Measurements from ENCODE around the gene VAC14. TPM values are rescaled to one million over a fixed set of nuclear protein-coding genes. Genes with fewer than 3 reads are reported as not detected.

Gene VAC14
- total and polyA plus RNA-seq, 2 of the 8 experiments (the other 6 are each of a cell fraction or from before 2014, with no cell fraction given), result 56.0 to 108 TPM

DNA sequence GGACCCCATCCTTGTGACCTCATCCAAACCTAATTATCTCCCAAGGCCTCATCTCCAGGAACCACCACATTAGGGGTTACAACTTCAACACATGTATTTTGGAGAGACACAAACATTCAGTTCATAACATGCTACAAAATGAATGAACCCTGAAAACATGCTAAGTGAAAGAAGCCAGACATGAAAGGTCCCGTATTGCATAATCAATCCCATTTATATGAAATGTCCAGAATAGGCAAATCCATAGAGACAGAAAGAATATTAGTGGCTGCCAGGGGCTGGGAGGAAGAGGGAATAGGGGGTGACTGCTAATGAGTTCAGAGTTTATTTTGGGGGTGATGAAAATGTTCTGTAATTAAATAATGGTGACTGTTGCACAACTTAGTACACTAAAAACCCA, 158.3 kb downstream of the VAC14 start (continued):
- TF ChIP-seq EGR1 (IDR thresholded peaks at IDR 0.05; ENCODE audit: borderline replicate concordance, low read depth, low read length), result no peak
- TF ChIP-seq ASH2L (IDR thresholded peaks at IDR 0.05; ENCODE audit: low read length), result no peak
- TF ChIP-seq, protein P1, sequence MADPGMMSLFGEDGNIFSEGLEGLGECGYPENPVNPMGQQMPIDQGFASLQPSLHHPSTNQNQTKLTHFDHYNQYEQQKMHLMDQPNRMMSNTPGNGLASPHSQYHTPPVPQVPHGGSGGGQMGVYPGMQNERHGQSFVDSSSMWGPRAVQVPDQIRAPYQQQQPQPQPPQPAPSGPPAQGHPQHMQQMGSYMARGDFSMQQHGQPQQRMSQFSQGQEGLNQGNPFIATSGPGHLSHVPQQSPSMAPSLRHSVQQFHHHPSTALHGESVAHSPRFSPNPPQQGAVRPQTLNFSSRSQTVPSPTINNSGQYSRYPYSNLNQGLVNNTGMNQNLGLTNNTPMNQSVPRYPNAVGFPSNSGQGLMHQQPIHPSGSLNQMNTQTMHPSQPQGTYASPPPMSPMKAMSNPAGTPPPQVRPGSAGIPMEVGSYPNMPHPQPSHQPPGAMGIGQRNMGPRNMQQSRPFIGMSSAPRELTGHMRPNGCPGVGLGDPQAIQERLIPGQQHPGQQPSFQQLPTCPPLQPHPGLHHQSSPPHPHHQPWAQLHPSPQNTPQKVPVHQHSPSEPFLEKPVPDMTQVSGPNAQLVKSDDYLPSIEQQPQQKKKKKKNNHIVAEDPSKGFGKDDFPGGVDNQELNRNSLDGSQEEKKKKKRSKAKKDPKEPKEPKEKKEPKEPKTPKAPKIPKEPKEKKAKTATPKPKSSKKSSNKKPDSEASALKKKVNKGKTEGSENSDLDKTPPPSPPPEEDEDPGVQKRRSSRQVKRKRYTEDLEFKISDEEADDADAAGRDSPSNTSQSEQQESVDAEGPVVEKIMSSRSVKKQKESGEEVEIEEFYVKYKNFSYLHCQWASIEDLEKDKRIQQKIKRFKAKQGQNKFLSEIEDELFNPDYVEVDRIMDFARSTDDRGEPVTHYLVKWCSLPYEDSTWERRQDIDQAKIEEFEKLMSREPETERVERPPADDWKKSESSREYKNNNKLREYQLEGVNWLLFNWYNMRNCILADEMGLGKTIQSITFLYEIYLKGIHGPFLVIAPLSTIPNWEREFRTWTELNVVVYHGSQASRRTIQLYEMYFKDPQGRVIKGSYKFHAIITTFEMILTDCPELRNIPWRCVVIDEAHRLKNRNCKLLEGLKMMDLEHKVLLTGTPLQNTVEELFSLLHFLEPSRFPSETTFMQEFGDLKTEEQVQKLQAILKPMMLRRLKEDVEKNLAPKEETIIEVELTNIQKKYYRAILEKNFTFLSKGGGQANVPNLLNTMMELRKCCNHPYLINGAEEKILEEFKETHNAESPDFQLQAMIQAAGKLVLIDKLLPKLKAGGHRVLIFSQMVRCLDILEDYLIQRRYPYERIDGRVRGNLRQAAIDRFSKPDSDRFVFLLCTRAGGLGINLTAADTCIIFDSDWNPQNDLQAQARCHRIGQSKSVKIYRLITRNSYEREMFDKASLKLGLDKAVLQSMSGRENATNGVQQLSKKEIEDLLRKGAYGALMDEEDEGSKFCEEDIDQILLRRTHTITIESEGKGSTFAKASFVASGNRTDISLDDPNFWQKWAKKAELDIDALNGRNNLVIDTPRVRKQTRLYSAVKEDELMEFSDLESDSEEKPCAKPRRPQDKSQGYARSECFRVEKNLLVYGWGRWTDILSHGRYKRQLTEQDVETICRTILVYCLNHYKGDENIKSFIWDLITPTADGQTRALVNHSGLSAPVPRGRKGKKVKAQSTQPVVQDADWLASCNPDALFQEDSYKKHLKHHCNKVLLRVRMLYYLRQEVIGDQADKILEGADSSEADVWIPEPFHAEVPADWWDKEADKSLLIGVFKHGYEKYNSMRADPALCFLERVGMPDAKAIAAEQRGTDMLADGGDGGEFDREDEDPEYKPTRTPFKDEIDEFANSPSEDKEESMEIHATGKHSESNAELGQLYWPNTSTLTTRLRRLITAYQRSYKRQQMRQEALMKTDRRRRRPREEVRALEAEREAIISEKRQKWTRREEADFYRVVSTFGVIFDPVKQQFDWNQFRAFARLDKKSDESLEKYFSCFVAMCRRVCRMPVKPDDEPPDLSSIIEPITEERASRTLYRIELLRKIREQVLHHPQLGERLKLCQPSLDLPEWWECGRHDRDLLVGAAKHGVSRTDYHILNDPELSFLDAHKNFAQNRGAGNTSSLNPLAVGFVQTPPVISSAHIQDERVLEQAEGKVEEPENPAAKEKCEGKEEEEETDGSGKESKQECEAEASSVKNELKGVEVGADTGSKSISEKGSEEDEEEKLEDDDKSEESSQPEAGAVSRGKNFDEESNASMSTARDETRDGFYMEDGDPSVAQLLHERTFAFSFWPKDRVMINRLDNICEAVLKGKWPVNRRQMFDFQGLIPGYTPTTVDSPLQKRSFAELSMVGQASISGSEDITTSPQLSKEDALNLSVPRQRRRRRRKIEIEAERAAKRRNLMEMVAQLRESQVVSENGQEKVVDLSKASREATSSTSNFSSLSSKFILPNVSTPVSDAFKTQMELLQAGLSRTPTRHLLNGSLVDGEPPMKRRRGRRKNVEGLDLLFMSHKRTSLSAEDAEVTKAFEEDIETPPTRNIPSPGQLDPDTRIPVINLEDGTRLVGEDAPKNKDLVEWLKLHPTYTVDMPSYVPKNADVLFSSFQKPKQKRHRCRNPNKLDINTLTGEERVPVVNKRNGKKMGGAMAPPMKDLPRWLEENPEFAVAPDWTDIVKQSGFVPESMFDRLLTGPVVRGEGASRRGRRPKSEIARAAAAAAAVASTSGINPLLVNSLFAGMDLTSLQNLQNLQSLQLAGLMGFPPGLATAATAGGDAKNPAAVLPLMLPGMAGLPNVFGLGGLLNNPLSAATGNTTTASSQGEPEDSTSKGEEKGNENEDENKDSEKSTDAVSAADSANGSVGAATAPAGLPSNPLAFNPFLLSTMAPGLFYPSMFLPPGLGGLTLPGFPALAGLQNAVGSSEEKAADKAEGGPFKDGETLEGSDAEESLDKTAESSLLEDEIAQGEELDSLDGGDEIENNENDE (IDR thresholded peaks at IDR 0.05; ENCODE audit: insufficient replicate concordance, low read length), result no peak
- TF ChIP-seq CHD2 (IDR thresholded peaks at IDR 0.05; ENCODE audit: low read length), result no peak
- TF ChIP-seq EZH2 (IDR thresholded peaks at IDR 0.05; ENCODE audit: low read depth, low read length, severe bottlenecking), result no peak
- TF ChIP-seq SP4 (IDR thresholded peaks at IDR 0.05; ENCODE audit: low read length), result no peak
- no peak for TF ChIP-seq SP1 (IDR thresholded peaks at IDR 0.05; ENCODE audit: low read depth, low read length)
